Brain pericyte (primary cell): ENCODE measurements around the gene GRAMD1B.
"Not testable (repeated sequence)": the region's sequence is repeated elsewhere in the genome, so short reads cannot be mapped to it uniquely, and the experiment has no call there.

Source experiments
- DNase-seq: peaks from one replicate; pipeline ENCODE4 v3.0.0-alpha.2; 2012; ENCODE audit warnings: low read depth, low spot score

The GRAMD1B gene

GRCh38 chr11:123567466-123567865 lies 137.4 kb downstream of the GRAMD1B start:
- DNase-seq, result no peak

DNA sequence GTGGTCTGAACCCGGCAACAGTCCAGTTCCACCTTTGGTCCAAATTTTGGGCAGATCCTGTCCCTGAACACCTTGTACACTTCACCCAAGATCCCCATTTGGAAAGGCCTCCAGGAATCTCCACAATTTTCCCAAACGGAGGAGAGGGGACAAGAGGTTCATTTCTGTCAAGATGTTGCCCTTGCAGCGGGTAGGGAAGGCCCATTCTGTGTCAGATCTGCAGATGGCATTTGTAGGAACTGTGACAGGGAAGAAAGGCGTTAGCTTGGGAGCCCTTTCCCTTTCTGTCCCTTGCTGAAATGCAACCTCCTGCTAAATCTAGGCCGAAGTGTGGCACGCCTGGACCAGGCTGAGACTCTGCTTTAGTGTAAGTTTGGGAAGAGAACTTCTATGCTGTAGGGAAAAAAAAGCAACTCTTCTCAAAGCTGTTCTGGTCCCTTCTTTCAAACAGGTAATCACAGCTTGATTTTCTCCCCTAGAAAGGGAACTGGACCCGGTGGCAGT lies 138.3 kb downstream of the GRAMD1B start:
- DNase-seq, result no peak

GRCh38 chr11:123569393-123569792 lies 139.3 kb downstream of the GRAMD1B start:
- no peak for DNase-seq

GRCh38 chr11:123570939-123571580 lies 141.0 kb downstream of the GRAMD1B start:
- no peak for DNase-seq

GRCh38 chr11:123572791-123573190 lies 142.7 kb downstream of the GRAMD1B start:
- not testable (repeated sequence) for DNase-seq

GRCh38 chr11:123573286-123573685 lies 143.2 kb downstream of the GRAMD1B start:
- DNase-seq, result no peak

DNA sequence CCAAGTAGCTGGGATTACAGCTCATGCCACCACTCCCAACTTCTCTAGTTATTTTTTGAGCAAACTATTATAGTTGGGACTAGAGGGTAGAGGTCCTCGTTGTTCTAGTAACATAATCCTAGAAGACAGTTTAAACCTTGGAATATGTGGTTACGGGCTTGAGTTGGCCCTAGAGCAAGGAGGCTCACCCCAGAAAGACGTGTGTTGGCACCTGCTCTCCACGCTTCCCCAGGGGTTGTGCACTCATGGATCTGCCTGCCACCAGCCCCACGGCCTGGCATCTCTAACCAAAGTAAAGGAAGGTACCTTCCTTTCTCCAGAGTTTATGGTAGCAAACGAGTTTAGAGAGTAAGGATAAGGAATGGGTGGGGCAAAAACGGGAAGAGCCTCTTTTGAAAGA lies 145.4 kb downstream of the GRAMD1B start:
- DNase-seq, result no peak

GRCh38 chr11:123576082-123576481 lies 146.0 kb downstream of the GRAMD1B start:
- no peak for DNase-seq

DNA sequence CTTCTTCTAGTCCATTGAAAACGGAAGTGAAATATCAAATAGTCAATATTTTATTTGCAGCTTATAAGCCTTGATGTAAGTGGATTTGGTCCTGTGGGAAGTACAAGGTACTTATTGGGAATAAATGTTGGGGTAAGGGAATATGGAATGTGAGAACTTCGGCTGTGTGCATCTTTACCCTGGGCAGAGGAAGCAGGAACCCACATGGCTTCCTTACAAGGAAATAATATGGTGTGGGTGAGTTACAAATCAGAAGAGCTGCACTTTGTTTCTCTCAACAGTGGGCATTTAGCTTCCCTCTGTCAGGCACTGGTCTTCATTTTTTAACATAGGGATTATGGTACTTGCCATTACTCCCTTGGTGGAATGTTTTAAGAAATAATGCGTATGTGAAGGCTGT lies 146.4 kb downstream of the GRAMD1B start:
- no peak for DNase-seq

DNA sequence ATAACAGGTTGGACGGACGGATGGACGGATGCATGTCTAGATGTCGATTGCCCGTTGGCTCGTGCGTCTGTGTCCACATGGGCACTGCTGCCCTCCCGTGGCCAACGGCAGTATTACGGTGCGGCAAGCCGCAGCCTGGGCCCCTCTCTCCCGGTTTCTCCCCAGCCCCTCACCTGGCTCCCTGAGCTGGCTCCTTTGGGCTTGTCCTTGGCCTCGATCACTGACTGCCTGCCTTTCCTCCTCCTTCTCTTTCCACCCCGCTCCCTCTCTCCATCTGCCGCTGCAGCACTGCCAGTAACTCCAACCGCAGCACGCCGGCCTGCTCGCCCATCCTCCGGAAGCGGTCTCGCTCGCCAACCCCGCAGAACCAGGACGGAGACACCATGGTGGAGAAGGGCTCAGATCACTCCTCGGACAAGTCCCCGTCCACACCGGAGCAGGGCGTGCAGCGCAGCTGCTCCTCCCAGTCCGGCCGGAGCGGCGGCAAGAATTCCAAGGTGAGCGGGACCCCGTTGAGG lies 147.1 kb downstream of the GRAMD1B start:
- no peak for DNase-seq

- no peak for DNase-seq
These were observed 148.9 kb downstream of the GRAMD1B start for GRCh38 chr11:123578778-123579481.

DNA sequence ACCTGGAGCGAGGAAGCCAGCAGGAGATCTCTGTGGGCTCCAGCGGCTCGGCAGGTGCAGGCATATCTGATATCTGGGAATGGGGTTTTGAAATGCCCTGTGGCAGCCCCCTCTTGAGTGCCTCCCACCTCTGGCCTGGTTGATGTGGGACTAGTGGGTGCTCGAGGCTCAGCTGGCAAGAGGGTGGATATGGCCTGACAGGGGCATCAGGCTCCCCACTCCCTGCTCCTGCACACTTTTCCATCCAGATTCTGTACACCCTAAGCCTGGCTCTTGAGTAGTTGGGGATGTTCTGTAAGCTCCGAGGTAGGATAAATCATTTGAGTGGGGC lies 149.4 kb downstream of the GRAMD1B start:
- no peak for DNase-seq

- no peak for DNase-seq
These were observed 150.1 kb downstream of the GRAMD1B start for GRCh38 chr11:123580137-123580536.

DNA sequence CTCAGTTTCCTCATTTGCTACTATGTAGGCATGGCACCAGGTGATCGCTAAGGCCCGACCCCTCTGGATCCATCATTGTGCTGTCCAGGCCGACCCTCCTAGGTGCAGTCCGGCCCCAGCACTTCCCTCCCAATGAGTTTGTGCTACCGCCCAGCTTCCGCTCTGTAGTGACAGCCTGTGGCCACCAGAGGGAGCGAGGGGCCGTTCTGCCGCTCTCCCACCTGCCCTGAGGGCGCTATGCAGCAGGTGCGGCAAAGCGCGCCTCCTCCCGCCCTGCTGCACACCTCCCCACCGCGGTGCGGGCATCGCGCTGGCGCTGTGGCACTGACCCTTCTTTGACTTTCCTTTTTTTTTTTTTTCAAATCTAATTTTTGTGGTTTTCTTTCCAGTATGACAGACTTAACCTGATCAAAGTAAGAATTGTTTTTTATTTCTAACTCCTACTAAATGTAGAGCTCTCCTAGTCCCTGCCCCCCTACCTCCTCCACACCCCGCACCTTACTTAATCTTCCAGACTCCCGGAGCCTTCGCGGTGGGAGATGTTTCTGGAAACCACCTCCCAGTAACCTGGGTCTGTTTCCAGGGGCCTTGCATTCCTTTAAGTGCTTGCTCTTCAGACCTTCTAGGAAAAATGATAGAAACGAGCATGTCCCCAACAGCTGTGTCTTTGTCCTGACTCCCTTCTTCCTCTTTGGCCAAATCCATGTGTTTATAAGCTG lies 150.6 kb downstream of the GRAMD1B start:
- DNase-seq, result no peak

DNA sequence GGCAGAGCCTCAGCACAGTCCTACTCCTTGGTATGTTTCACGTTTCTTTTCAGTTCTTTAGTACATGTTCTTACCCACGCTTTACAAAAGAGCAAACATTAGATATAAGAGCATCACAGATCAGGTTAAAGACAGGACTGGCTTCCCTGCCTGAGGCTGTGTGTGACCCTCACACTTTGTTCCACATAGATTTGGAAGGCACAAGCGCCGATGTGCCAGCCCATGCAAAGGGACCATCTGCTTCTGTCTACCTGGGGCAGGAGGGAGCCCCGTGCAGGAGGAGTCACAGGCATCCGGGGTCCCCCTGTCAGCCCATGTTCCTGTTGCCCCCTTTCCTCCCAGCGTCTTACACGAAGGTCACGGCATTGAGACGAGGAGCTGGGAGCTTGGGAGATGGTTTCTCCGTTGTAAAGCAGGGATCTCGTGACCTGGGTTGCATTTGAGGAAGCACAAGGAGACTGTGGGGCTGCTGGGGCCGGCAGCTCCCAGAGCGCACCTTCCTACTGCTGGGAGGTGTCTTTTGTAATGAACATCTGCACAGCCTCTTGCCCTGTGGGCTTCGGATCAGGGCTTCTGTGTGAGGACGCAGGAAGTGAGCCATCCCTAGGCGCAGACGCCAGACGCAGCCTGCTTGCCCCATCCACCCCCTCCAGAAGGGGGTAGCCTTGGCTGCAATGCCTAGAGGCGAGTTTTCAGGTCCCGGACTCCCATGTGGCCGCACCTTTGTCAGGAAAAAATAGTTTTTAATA lies 151.8 kb downstream of the GRAMD1B start:
- no peak for DNase-seq

GRCh38 chr11:123582992-123583504 lies 153.0 kb downstream of the GRAMD1B start:
- DNase-seq, result no peak

DNA sequence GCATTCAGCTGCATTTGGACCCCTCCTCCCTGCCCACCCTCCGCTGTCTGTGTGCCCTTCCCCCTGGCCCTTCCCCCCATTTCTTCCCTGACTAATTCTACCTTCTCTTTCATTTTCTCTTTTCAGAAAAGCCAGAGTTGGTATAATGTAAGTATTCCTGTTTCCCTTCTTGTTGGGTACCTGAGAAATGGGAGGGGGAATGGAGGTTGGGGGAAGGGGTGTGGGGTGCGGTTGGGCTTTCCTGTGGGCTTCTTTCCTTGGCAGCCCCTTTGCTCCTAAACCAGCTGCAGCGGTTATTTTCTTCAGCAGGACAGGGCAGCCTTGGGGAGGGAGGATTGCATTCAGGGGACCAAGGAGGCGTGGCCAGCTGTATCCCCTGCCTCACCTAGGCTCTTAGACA lies 154.1 kb downstream of the GRAMD1B start:
- DNase-seq, result no peak

DNA sequence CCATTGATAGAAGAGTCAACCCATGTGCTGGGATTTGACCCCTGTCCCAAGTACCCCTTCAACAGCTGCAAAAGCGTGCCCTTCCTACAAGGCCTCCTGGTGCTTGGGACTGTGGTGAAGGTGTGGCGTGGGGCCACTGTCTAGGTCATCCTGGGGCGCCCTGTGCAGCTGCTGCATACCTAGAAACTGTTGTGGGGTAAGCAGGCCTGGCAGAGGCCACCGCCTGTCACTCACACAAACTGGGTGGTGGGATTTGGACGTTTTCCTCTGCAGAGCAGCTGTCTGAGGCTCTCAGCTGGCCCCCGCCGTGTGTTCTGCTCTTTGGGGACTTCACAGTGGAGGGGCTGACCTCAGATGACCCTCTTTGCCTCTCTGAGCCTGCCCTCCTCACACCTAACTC lies 154.7 kb downstream of the GRAMD1B start:
- DNase-seq, result no peak

DNA sequence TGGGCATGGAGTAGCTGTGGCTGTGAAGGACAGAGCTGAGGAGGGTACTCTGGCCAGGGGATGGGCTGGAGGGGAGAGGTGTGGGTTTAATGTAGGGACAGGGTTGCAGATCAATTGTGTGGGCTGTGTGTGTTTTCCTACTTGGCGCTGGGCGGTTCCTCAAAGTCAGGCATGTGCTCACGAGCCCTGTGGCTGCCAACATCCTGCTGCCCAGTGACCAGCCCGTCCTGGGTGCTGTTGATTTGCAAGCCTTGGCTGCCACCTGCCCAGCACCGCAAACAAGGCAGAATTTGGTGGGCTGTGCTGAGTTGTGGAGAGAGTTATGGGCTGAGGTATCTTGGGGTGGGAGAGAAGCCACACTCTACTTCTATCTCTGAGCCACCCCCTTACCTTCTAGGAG lies 155.1 kb downstream of the GRAMD1B start:
- DNase-seq, result no peak

DNA sequence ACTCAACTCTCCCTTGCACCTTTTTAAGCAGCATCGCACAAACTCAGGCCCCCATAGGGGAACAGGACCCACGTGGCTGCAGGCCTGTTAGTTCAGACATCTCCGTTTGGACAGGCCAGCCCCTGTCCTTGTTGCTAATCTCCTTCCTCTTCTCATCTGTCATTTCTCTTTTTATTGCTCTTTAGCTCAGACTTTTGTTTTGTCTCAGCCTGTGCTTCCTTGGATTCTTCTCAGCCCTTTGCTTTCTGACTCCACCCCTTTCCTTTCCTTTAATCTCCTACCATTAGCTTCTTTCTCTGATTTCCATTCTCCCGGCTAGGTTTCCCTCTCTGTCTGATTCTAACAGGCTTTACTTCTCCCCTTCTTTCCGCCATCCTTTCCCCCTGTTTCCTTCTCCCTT lies 155.6 kb downstream of the GRAMD1B start:
- DNase-seq, result no peak

GRCh38 chr11:123586568-123586967 lies 156.5 kb downstream of the GRAMD1B start:
- DNase-seq, result no peak

DNA sequence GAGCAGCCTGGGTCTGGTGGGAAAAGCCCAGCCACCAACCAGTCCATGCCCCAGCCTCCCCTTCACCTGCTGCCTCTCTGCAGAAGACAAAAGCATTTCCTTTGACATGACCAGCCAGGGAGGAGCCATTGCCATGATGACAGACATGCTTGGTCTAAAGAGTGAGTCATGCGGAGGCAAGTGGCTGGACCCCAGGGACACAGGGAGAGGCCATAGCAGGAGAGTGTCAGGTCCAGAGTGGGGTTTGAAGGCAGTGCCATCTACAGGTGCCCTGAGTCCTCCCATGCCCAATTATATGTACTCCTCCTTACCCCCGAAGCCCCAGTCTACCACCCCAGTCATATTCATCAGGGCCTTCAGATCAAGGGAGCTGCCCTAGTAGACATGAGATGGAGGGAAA lies 157.0 kb downstream of the GRAMD1B start:
- DNase-seq, result no peak
